PC-3 (cell line): ENCODE data around the gene C12orf54. TPM values are rescaled to one million over a fixed set of nuclear protein-coding genes. Genes with fewer than 3 reads are reported as not detected.

Source experiments
- ATAC-seq: fragments of 200-7000 bp; cut with Tn5 transposase; 2 replicates; pipeline ENCODE4 v1.9.1; 2020; ENCODE audit warnings: mild to moderate bottlenecking, moderate library complexity
- BruUV-seq: library from RNA; stranded (reverse); fragments of 400-500 nt; replicated peaks from 2 replicates; lab custom pipeline; 2021; lab: Mats Ljungman, UMichigan
- CTCF ChIA-PET: fragments of 300-600 bp; sonication (Branson Sonifier 250); formaldehyde crosslinking; loops from one replicate; lab custom pipeline; 2022; ENCODE audit warnings: antibody characterized with exemption; lab: Charles Lee
- POLR2A ChIA-PET: fragments of 300-600 bp; sonication (Branson Sonifier 250); formaldehyde crosslinking; loops from one replicate; lab custom pipeline; 2022; ENCODE audit warnings: antibody characterized with exemption; ENCODE audit not compliant: unreplicated experiment; lab: Charles Lee
- DNase-seq: peaks from one replicate; pipeline ENCODE4 v3.0.0-alpha.2; 2015
- H2AFZ ChIP-seq: fragments of 300-600 bp; sonication (generic); 2 replicates; pipeline ENCODE4 v1.6.0; 2016; ENCODE audit warnings: antibody characterized with exemption, low read length
- H3F3A ChIP-seq: fragments of 300-600 bp; sonication (generic); one replicate; pipeline ENCODE4 v1.6.0; 2017; ENCODE audit warnings: antibody characterized with exemption, low read length, control low read depth, mild to moderate bottlenecking; ENCODE audit not compliant: unreplicated experiment
- H3K27ac ChIP-seq: fragments of 300-600 bp; sonication (generic); 2 replicates; pipeline ENCODE4 v1.5.1; 2016; ENCODE audit warnings: mild to moderate bottlenecking, low read length
- H3K27me3 ChIP-seq: fragments of 300-600 bp; sonication (generic); 2 replicates; pipeline ENCODE4 v1.6.1; 2016; ENCODE audit warnings: low read length, mixed read lengths
- H3K36me3 ChIP-seq: fragments of 300-600 bp; sonication (generic); 2 replicates; pipeline ENCODE4 v1.6.1; 2016; ENCODE audit warnings: low read depth, mixed run types, low read length, mixed read lengths
- H3K4me1 ChIP-seq: fragments of 300-600 bp; sonication (generic); 2 replicates; pipeline ENCODE4 v1.5.1; 2016; ENCODE audit warnings: low read length; ENCODE audit not compliant: insufficient read depth
- H3K4me2 ChIP-seq: fragments of 300-600 bp; sonication (generic); 2 replicates; pipeline ENCODE4 v1.6.0; 2016; ENCODE audit warnings: low read length
- H3K4me3 ChIP-seq: fragments of 300-600 bp; sonication (generic); 2 replicates; pipeline ENCODE4 v1.5.1; 2016; ENCODE audit warnings: mild to moderate bottlenecking, low read length, mixed read lengths
- H3K79me2 ChIP-seq: fragments of 300-600 bp; sonication (generic); 2 replicates; pipeline ENCODE4 v1.6.1; 2017; ENCODE audit warnings: low read length, mixed read lengths
- H3K9ac ChIP-seq: fragments of 300-600 bp; sonication (generic); 2 replicates; pipeline ENCODE4 v1.6.0; 2016; ENCODE audit warnings: mild to moderate bottlenecking, low read length
- H3K9me2 ChIP-seq: fragments of 300-600 bp; sonication (generic); replicated peaks from 2 replicates; pipeline ENCODE4 v1.6.1; 2016; ENCODE audit warnings: mixed run types, low read length, mixed read lengths
- H3K9me3 ChIP-seq: fragments of 300-600 bp; sonication (generic); 2 replicates; pipeline ENCODE4 v1.6.1; 2016; ENCODE audit warnings: low read length, mixed read lengths
- H4K20me1 ChIP-seq: fragments of 300-600 bp; sonication (generic); 2 replicates; pipeline ENCODE4 v1.6.1; 2016; ENCODE audit warnings: low read length, mixed read lengths
- EZH2 ChIP-seq: fragments of 300-600 bp; sonication (generic); IDR thresholded peaks from one replicate; pipeline ENCODE4 v1.6.1; 2017; ENCODE audit warnings: antibody characterized with exemption, mild to moderate bottlenecking, low read length; ENCODE audit not compliant: unreplicated experiment
- EZH2phosphoT487 ChIP-seq: fragments of 300-600 bp; sonication (generic); IDR thresholded peaks from 2 replicates; pipeline ENCODE4 v1.6.1; 2018; ENCODE audit warnings: mild to moderate bottlenecking, antibody characterized with exemption, low read length, borderline replicate concordance
- intact Hi-C: fragments of 100-400 bp; cut with micrococcal nuclease; formaldehyde crosslinking; loops from 2 replicates; pipeline ENCODE4 v1.9.0; 2023
- total RNA-seq: library from RNA; depleted of rRNA; stranded (reverse); fragments of >200 nt; gene quantifications from 2 replicates; pipeline ENCODE4 v1.2.3, GENCODE V29; 2014
- TF ChIP-seq, protein P1 (sequence below): fragments of 300-600 bp; sonication (generic); conservative IDR thresholded peaks from 2 replicates; pipeline ENCODE4 v1.5.1; 2017; ENCODE audit warnings: antibody characterized with exemption, low read depth, mild to moderate bottlenecking, low read length

The C12orf54 gene
- total RNA-seq, 1 experiment from 2014 or later = not detected

DNA sequence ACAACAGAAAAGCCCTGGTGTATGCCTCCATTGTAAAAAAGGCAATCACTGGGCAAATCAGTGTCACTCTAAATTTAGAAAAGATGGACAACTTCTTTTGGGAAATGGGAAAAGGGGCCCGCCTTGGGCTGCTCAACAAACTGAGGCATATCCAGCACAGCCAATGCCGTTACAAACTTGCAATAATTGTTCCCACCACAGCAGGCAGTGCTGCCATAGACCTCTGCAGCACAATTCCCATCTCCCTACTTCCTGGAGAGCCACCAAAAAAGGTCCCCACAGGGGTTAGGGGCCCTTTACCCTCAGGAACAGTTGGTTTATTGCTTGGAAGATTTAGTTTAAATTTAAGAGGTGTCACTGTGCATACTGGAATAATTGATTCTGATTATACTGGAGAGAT is 26.7 kb downstream of the C12orf54 start:
- no TSS peak for BruUV-seq
- H3K4me2 ChIP-seq = no peak overlapping the region
- H3F3A ChIP-seq = no peaks in the 10 kb centered on the region
- no peak for ATAC-seq
- H4K20me1 ChIP-seq = no peaks in the 10 kb centered on the region
- H3K9ac ChIP-seq = no peak overlapping the region
- no peak for TF ChIP-seq EZH2
- no peak for TF ChIP-seq EZH2phosphoT487
- TF ChIP-seq, protein P1, sequence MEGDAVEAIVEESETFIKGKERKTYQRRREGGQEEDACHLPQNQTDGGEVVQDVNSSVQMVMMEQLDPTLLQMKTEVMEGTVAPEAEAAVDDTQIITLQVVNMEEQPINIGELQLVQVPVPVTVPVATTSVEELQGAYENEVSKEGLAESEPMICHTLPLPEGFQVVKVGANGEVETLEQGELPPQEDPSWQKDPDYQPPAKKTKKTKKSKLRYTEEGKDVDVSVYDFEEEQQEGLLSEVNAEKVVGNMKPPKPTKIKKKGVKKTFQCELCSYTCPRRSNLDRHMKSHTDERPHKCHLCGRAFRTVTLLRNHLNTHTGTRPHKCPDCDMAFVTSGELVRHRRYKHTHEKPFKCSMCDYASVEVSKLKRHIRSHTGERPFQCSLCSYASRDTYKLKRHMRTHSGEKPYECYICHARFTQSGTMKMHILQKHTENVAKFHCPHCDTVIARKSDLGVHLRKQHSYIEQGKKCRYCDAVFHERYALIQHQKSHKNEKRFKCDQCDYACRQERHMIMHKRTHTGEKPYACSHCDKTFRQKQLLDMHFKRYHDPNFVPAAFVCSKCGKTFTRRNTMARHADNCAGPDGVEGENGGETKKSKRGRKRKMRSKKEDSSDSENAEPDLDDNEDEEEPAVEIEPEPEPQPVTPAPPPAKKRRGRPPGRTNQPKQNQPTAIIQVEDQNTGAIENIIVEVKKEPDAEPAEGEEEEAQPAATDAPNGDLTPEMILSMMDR = no peak
- no peaks in the 10 kb centered on the region for H3K9me2 ChIP-seq
- H3K27me3 ChIP-seq = peaks cover 91% of the 10 kb centered on the region
- ChIA-PET POLR2A (no interaction called here), CTCF (no interaction called here)
- H3K4me1 ChIP-seq = no peaks in the 10 kb centered on the region
- DNase-seq = no peak
- intact Hi-C loops = no loop called here
- no peak overlapping the region for H2AFZ ChIP-seq
- no peak overlapping the region for H3K27ac ChIP-seq
- no peaks in the 10 kb centered on the region for H3K79me2 ChIP-seq
- no peaks in the 10 kb centered on the region for H3K9me3 ChIP-seq
- H3K36me3 ChIP-seq = no peaks in the 10 kb centered on the region
- no peak overlapping the region for H3K4me3 ChIP-seq

DNA sequence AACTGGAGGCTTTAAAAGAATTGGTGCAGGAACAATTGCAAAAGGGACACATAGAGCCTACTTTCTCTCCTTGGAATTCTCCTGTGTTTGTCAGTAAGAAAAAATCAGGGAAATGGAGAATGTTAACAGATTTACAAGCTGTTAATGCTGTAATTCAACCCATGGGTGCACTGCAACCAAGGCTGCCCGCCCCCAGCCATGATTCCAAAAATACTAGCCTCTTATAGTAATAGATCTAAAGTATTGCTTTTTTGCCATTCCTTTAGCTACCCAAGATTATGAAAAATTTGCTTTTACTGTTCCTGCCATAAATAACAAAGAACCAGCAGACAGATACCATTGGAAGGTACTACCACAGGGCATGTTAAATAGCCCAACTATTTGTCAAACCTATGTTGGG is 27.8 kb downstream of the C12orf54 start:
- Histone ChIP-seq H3K36me3 (no peaks in the 10 kb centered on the region), H3K27me3 (peaks cover 92% of the 10 kb centered on the region), H3K79me2 (no peaks in the 10 kb centered on the region), H3F3A (no peaks in the 10 kb centered on the region), H3K4me3 (no peak overlapping the region), H3K9me2 (no peaks in the 10 kb centered on the region), H3K9me3 (no peaks in the 10 kb centered on the region), H2AFZ (no peak overlapping the region), H3K4me2 (no peak overlapping the region), H3K27ac (no peak overlapping the region), H3K4me1 (no peaks in the 10 kb centered on the region), H3K9ac (no peak overlapping the region), H4K20me1 (no peaks in the 10 kb centered on the region)
- TF ChIP-seq EZH2phosphoT487 (no peak), EZH2 (no peak)
- TF ChIP-seq, protein P1 = no peak
- no TSS peak for BruUV-seq
- ATAC-seq (no peak), DNase-seq (no peak)
- CTCF ChIA-PET = no interaction called here
- intact Hi-C loops = no loop called here
- POLR2A ChIA-PET = no interaction called here

DNA sequence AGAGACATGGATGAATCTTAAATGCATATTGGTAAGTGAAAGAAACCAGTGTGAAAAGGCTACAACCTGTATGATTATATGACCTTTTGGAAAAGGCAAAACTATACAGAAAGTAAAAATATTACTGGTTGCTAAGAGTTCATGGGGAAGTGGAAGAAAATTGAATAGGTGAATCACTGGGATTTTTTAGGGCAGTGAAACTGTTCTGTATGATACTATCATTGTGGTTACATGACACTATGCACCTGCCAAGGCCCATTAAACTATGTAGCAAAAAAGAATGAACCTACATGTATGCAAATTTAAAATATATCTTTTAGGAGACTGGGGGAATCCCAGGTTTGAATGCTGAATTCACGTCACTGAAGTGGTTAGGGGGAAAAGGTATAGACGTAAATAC is 30.6 kb downstream of the C12orf54 start:
- ATAC-seq (no peak), DNase-seq (no peak)
- Histone ChIP-seq H3K4me2 (no peak overlapping the region), H4K20me1 (no peaks in the 10 kb centered on the region), H3K9ac (no peak overlapping the region), H3K27me3 (peaks cover 78% of the 10 kb centered on the region), H3K9me2 (no peaks in the 10 kb centered on the region), H3K4me3 (no peak overlapping the region), H3F3A (no peaks in the 10 kb centered on the region), H3K27ac (no peak overlapping the region), H2AFZ (no peak overlapping the region), H3K36me3 (no peaks in the 10 kb centered on the region), H3K9me3 (no peaks in the 10 kb centered on the region), H3K4me1 (no peaks in the 10 kb centered on the region), H3K79me2 (no peaks in the 10 kb centered on the region)
- TF ChIP-seq EZH2 (no peak), EZH2phosphoT487 (no peak)
- TF ChIP-seq, protein P1 = no peak
- intact Hi-C loops = no loop called here
- ChIA-PET CTCF (no interaction called here), POLR2A (no interaction called here)
- BruUV-seq = no TSS peak
